Eye (tissue), 1 donor: ENCODE data around the gene HNRNPM.

ENCODE experiments used
- DNase-seq: peaks from one replicate; pipeline ENCODE4 v3.0.0-alpha.2; 2015

HNRNPM gene

DNA sequence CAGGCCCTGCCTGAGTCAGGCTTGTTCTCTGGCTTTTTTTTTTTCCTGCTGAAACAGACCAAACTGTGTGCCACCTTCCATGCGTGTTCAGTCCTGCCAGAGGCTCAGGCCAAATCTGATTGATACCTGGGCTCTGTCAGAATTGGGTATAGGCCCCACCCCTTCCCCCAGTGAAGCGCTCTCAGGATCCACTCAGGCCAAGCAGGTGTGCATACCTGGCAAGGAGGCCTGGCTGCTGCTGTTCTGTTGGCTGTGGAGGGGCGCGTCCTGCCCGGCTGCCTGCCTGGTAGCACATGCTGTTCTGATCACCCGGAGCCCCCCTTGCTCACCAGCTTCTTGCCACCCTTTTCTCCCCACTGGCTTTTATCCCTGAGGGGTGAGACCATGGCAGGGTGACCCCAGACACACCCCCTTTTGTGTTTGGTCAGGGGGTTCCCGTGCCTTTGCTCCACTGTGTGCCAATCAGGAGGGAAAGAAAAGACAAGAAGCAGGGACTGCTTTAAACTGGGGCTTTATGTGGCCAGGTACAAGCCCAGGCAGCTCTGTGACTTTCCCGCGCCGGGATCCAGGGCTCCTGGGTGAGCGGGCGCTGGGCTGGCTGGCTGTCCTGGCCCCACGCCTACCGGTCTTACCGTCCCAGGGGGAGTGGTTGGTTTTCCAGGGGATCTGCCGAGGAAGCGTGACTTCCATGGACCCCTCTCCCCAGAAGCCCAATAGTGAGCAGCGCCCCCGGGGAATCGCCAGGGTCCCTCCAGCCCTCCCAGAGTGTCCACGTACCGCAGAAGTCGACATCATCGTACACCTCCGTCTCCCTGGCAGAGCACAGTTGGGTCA lies 45.0 kb downstream of the HNRNPM start:
- no peak for DNase-seq

GRCh38 chr19:8490395-8490760 lies 45.6 kb downstream of the HNRNPM start:
- DNase-seq, result no peak

DNA sequence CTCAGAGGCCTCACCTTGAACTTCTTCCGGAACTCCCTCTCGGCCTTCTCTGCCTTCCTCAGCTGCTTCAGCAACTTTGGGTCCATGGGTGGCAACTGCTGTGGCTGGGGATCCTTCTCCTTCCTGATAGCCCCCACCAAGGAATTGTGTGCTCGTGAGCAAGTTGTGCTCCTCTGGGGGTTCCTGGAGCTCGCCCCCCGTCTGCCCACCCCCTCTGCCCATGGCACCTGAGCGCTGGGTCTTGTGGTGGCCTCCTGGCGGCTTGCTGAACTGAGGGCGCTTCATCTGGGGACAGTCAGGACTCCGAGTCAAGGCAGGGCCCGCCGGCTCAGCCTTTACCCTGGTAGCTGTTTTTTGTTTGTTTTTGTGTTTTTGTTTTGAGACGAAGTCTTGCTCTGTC lies 46.1 kb downstream of the HNRNPM start:
- no peak for DNase-seq

GRCh38 chr19:8491574-8491973 lies 46.8 kb downstream of the HNRNPM start:
- DNase-seq, result no peak

- DNase-seq, result no peak
These were observed 49.4 kb downstream of the HNRNPM start for GRCh38 chr19:8494158-8494557.

GRCh38 chr19:8498295-8498694 lies 53.5 kb downstream of the HNRNPM start:
- DNase-seq, result no peak

DNA sequence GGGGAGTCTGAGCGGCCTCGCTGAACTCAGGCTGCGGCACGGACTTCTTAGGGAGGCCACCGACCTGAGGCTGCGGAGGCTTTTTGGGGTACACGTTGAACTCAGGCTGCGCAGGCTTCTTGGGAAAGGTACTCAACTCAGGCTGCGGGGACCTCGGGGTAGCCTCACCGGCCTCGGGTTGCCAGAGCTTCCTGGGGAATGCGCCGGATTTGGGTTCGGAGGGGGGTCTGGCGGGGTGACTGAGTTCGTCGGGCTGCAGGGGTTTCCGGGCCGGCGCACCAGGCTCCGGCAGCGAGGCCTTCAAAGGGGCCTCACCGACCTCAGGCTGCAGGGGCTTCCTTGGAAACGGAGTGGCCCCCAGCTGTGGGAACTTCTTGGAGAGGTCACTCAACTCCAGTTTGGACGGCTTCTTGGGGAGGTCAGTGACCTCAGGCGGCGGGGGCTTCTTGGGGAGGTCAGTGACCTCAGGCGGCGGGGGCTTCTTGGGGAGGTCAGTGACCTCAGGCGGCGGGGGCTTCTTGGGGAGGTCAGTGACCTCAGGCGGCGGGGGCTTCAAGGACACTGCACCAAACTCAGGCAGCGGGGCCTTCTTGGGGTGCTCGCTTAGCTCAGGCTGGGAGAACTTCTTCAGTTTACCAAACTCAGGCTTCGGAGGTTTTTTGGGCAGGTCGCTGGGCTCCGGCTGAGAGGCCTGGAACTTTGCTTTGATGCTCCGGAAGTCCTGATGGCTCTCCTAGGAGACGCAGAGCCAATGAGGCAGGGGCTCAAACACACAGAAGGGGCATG lies 54.5 kb downstream of the HNRNPM start:
- DNase-seq, result no peak

GRCh38 chr19:8500158-8500557 lies 55.4 kb downstream of the HNRNPM start:
- DNase-seq, result peak; percentile 23

- DNase-seq, result no peak
These were observed 56.7 kb downstream of the HNRNPM start for GRCh38 chr19:8501516-8501915.

DNA sequence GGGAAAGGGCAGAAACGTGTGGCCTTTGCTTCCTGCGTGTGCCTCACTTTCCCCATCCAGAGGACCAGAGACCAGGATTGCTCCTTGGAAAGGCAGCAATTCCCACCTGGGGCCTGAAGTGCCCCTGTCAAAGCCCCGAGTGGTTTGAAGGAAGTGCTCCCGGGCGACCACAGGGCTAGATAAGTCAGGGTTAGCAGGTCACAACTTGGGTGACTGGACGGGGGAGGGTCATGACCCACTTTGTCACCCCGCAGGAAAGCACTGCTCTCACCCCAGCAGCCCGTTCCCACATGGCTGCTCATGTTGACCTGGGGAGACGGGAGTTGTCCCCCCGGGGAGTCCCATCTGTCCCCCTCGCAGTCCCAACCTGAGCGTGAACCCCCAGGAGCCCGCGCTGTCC lies 57.2 kb downstream of the HNRNPM start:
- no peak for DNase-seq

- no peak for DNase-seq
These were observed 58.7 kb downstream of the HNRNPM start for GRCh38 chr19:8503510-8503909.

- DNase-seq, result no peak
These were observed 59.4 kb downstream of the HNRNPM start for GRCh38 chr19:8504171-8504570.

GRCh38 chr19:8504919-8505318 lies 60.1 kb downstream of the HNRNPM start:
- DNase-seq, result no peak

- DNase-seq, result peak; percentile 94
These were observed 61.1 kb downstream of the HNRNPM start for GRCh38 chr19:8505680-8506401.

- no peak for DNase-seq
These were observed 61.7 kb downstream of the HNRNPM start for GRCh38 chr19:8506402-8506957.

DNA sequence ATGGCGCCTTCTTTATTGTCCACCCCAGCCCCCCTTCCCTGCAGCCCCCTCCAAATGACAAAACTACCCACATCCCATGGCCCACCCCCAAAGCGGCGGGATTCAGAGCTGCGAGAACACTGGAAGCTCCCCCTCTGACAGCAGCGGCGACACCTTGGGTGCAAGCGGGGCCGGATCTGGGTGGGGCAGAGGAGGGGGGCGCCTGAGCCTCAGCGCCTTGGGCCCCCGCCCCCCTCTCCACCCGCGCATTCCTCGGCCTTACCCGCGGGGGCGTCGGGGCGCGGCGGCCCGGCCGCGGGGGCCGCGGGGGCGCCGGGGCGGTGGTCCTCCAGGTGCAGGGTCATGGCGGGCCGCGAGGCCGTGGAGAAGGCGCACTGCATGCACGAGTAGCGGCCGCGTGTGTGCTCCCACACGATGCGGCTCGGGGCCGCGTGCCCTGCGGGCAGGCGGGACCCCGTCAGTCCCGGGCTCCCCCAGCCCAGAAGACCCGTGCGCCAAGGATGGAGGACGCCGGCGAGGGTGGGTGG lies 65.9 kb downstream of the HNRNPM start:
- DNase-seq, result no peak

DNA sequence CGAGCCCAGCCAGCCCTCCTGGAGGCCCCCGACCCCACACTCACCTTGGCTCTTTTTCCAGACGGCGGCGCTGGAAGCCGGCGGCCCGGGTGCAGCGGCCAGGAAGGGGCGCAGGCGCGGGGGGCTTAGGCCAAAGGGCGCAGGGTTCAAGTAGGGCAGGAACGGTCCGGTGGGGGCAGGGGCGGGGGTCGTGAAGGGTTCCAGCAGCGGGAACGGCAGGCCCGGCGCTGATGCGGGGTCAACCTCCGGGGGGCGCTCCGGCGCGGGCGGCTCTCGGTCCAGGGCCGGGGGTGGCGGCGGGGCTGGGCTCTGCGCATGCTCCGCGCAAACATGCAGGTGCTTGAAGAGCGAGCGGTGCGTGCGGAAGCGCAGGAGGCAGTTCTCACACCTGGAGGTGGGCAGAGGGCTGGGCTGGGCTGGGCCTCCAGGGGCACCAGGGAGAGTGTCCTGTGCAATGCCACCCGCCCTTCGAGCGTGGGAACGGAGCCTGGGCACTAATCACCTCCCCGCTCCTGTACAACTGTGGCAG lies 66.9 kb downstream of the HNRNPM start:
- DNase-seq, result no peak

- no peak for DNase-seq
These were observed 67.6 kb downstream of the HNRNPM start for GRCh38 chr19:8512115-8512967.

DNA sequence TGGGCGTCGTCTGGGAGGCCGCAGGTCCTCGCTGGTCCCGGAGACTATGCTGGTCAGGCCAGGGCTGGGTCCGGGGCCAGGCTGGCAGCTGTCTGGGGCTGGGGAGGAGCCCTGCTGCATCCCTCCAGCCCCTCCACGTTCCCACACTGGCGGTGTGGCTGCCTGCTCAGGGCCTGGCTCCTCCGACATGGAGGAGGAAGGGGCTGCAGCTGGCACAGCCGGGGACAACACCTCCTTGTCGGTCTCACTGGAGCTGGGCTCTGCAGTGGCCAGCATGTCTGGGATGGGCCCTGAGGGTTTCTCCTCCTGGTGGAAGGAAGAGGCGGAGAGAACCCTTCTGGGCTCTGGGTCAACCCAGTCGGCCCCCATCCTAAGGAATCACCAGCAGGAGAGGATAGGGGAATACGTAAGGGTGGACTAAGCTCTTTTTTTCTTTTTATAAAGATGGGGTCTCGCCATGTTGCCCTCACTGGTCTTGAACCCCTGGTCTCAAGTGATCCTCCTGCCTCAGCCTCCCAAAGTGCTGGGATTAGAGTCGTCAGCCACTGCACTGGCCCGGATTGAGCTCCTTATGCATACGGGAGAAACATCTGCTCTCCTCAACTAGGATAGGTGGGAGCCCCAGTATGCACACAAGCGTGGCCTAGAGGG lies 68.4 kb downstream of the HNRNPM start:
- no peak for DNase-seq

DNA sequence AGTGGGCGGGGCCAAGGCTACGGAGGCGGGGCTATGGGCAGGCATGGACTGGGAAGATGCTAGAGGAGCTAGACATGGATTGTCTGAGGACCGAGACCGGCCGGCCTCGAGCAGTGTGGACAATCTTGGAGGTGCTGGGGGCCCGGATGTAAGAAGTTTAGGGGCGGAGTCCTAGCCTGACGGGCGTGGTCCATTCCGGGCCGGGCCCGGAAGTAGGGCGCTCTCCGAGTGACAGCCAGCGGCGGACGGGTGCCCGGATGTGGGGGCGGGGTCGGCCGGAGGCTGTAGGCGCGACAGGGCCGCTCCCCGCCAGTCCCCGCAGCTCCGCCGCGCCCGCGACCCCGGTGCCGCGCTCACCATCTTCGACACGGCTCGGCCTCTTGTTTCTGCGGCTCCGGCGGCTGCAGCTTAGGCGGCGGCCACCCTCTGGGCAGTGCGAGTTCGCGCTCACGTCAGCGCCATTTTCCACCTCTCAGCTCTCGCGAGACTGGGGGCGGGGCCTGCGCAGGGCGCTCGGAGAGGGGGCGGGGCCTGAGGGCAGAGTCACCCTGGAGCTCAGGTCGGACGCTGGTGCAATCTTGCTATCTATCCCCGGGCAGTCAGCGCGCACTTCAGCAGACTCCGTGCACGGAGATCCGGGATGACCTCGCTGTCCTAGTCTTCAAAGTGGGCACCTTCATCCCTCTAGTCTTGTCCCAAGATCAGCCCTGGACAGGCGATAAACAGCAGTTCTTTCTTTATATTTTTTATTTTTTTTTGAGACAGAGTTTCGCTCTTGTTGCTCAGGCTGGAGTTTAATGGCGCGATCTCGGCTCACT lies 69.1 kb downstream of the HNRNPM start, which contains the start of gene ZNF414:
Gene ZNF414 (minus strand): TSS at position 481 of the 818 bp plus-strand sequence. CDS start 121 bp downstream, at position 360.
- peak; percentile 98 for DNase-seq
